CD4-positive, alpha-beta T cell treated with Interleukin-10 for 1 hour (primary cell): ENCODE measurements around the gene ACTBL2.
A peak's percentile ranks its signal among the peaks of the same experiment; 100 is the strongest.
"Not testable (repeated sequence)": the region's sequence is repeated elsewhere in the genome, so short reads cannot be mapped to it uniquely, and the experiment has no call there.

Experiments
- DNase-seq: peaks from one replicate; pipeline ENCODE4 v3.0.0-alpha.2; 2020

The ACTBL2 gene

DNA sequence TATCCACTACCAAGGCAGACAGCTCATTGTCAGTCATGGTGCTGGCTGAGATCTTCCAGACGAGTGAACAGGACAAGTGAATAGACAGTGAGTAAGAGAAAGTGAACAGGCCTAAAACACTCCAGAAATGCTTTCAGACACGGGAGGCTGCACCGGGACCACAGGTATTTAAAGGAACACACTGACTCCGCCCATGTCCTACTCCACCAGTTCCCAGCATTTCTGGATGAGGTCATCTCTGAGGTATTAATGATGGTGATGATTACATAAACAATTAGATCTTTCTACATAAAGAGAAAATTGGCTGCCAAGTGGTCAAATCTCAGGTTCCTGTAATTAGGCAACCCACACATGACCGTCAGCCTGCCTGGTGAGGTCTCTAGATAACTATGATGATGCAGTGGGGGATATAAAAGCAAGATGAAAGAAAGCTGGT lies at the start of gene ACTBL2:
ACTBL2 (minus strand) TSS at position 141 of the 436 bp plus-strand sequence; CDS start at position 37, 104 bp downstream.
- DNase-seq, result no peak

DNA sequence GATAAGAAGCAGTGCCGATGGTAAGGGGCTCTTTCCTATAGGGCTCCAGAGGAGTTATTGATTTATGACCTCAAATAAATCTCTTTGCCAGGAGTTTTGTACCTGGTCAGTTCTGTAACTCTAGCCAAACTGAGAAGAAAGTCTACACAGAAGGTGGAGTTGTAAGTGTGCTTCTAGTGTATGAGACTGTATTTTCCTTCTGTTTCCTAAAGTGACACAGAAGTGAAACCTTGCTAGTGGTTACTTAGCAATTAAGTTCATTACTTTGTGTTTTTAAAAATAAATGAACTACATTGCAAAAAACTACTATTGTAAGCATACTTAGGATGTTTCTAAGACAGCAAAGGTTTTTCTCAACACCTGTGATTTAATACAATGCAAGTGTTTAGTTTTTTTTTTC lies 48.7 kb upstream of the ACTBL2 start:
- no peak for DNase-seq

DNA sequence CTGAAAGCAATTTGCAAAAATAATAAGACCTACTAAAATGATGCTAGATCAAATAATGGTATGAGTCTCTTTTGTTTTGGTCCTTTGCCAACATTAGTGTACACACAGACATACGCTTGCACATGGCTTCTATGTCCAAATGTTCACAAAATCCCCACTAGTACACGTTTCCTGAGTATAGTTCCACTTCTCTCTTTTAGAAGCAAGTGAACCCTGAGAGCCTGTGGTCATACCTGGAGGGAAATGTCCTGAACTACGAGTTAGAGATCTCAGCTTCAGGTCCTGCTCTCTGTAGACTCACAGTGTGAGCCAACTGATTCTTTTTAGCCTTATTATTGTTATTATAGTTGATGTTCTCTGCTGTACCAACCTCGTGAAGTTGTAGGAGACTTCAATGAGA lies 47.3 kb upstream of the ACTBL2 start:
- DNase-seq, result no peak

DNA sequence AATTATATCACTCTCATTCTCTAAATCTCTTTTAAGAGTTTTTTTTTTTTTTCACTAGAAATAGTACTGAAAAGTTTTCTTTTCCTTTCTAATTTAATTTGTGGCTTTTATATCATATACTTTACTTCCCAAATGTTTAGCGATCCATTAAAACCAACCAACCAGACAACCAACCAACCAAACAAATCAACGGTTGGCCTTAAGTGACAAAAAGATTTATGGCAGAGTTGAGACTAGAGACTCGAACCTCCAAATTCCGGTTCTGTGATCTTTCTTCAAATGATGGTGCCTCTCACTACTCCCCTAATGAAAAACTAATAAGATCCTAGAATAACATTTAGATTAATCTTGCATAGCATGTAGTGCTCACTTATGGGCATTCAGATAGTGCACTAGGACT lies 45.3 kb upstream of the ACTBL2 start:
- DNase-seq, result no peak

DNA sequence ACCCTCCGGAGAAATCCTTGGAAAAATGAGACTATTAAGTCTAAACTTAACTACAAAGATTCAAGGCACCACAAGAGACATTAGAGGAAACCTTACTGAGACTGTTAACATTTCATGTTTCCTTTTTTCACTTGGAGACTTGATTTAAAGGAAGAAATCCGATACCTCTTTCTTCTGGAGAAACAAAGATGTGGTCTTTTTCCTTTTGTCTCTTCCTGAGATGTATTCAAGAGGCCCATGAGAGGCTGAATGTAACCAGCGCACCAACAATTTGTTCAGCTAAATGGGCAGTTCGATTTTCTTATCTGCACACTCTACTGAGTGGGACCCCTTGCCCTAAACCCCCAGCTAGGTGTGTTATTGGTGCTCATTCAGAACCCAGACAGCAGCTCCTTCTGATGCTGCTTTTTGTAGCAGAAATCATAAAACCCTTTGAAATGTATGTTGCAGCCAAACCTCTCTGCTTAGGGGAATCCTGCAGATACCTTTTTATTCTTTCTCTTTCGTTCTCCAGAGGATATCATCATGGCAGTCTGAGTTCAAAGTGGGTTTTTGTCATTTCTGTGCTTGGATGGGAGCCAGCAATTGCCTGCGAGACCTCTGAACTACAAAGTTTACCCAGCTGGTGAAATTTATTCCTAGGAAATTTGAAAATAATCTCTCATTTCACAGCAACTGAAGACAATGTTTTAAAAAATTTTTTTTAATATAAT lies 41.9 kb upstream of the ACTBL2 start:
- DNase-seq, result no peak

DNA sequence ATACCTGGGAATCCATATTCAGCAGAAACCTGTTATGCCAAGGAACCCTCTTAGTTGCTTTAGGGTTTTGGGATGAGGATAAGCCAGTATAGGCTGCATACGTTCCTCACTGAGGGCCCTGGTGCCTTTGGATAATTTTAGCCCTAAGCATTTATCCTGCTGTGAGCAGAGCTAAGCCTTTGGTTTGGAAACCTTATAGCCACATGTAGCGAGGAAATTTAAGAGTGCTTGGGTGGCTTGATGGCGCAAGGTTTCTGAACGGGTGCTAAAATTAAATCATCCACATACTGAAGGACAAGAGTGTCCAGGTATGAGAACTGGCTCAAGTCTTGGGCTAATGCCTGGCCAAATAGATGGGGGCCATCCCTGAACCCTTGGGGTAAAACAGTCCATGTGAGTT lies 39.9 kb upstream of the ACTBL2 start:
- not testable (repeated sequence) for DNase-seq

DNA sequence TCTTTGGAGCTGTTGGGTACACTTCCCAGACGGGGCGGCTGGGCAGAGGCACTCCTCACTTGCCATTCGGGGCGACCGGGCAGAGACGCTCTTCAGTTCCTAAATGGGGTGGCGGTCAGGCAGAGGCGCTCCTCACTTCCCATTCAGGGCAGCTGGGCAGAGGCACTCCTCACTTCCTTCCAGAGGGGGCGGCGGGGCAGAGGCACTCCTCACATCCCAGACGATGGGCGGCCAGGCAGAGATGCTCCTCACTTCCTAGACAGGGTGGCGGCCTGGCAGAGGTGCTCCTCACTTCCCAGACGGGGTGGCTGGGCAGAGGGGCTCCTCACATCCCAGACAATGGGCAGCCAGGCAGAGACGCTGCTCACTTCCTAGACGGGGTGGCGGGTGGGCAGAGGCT lies 35.8 kb upstream of the ACTBL2 start:
- DNase-seq, result not testable (repeated sequence)

DNA sequence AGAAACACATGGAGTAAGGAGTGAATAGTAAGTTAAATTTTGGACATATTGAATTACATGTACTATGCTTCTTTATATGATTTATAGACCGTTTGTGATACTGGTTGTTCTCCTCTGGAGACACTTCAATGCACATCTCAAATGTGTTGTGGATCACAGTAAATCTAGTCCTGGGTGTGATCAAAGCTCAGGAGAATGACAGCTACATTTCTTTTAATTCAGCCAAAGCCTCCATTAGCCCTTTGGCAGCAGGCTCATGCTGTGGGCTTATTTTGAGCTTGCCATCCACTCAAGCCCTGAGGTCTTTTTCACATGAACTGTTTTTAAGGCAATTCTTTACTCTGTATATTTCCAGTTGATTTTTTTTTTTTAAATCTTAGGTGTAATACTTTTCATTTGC lies 34.6 kb upstream of the ACTBL2 start:
- no peak for DNase-seq

DNA sequence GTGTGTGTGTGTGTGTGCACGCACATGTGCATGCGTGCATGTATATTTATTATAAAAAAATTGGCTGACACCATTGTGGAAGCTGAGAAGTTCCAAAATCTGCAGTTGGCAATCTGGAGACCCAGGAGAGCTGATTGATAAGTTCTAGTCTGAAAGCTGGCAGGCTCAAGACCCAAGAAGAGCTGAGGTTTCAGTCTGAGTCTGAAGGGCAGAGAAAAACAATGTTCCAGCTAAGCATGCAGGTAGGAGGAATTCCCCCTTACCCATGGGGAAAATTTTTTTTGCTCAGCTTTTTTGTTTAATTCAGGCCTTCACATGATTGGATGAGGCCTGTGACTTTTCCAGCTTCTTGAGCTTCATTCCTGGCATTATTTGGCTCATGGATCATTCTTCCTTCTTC lies 31.2 kb upstream of the ACTBL2 start:
- DNase-seq, result no peak

DNA sequence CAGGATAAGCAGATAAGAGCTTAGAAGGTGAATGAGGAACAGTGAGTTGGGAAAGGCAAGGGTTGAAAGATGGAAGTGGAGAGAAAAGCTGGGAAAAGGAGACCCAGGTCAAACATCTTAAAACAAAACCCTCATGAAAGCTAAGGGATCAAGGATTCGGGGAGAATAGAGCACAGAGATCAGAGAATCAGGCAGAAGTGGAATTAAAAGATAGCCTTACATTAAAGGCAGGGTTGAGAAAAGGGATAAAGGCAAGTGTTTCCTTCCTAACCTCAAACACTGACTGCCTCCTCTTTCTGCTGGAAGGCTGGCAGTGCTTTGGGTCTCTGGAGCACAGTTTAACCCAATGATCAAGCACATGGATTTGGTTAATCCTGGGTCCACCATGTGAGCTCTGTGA lies 28.7 kb upstream of the ACTBL2 start:
- DNase-seq, result no peak

DNA sequence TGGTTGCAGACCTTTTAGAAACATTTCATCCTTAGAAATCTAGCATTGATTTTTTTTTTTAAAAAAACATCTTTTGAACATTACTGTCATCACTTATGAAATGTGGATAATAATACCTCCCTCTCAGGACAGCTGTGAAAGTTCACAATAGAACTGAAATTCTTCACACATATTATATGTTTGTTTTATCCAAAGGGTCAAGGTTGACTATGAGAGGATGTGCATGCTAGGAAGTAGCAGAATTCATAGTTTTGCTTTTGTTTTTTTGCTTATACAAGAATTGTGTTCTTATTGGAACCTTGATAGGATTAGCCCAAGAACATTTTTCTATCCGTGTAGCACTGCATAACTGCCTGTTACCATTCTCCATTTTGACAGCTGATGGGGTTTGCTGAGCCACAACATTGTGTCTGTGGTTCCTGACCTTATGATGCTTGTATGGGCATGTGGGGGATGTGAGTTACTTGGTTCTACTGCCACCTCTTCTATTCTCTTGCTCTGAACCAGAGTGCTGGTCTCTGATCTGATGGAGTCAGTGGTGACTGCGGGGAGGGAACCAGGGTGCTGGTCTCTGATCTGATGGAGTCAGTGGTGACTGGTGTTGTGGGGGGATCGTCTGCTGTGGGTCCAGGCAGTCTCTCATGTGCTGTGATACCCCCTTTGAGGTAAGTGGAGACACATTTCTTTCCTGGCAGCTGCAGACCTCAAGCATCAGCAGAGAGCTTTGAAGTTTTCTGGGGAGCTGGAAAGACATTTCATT lies 27.1 kb upstream of the ACTBL2 start:
- no peak for DNase-seq

DNA sequence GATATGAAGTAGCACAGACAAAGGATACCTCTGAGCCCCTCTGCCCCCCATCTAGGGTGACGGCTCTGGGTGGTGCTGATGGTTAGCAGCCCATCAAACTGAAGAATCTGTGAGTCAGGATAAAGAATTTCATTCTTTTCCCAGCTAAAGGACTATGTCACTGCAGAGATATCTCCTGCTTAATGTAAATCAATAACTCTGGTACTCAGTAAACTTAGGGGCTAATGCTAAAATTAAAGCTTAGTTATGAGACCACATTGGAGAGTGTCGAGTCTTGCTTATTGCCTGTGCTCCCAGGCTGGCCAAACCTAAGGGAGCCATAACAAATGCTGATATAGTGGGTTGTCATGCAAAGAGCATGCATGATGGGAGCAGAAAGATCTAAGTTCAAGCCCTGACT lies 25.6 kb upstream of the ACTBL2 start:
- DNase-seq, result no peak

DNA sequence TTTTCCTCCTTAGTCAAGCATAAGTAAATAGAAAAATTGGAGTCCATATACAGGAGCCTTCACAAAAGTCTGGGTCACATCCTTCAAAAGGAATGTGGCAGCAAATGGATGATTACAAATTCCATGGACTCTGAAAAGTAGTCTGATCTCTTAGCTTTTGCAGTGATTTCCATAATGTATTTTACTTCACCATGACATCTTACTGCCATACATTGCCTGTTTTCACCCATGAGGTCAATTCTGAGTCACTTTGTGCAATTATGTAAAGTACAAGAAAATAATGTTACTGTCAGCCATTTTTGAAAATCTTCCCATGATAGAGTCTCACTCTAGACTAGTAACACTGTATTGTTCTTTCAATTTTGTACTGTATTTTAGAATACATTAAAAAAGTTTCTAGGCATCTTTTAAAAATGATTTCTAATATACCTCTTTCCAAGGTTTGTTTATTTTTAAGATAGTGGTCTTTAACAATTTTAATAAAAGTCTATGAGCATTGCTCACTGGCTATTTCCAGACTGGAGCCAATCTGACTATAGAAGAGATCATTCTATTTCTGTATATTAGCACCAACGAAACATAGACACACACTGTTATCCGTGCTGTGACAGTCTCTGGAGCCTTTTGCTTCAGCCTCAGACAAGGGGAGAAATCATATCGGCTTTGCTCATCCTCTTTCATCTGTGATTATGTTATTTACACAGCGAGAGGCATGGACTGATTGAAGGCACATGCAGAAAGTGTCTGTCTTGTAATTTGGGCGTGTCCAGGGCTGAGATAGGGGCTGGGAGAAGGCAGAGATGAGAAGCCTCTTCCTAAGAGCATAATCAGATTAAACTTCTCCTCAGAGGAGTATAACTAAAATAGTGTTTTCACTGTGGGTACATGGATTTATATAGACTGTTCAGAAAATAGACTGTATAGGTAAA lies 22.9 kb upstream of the ACTBL2 start:
- DNase-seq, result no peak

DNA sequence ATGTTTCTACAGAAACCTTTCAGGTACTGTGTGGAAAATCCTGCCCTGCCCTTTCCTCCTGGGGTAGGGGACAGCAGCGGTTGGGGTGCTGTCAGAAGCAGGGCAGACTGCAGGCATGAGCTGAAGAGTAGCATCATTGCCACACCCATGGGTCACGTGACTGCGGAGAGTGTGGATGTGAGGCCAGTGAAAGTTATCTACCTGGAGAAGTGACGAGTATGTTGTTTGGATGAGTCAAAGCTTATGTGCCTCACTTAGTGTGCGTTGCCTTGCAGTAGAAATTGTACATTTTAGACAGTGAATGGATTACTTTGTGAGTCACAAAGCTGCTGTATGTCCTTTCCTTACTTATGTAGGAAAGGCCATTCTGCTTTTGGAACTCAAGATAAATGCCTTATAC lies 21.7 kb upstream of the ACTBL2 start:
- DNase-seq, result no peak

DNA sequence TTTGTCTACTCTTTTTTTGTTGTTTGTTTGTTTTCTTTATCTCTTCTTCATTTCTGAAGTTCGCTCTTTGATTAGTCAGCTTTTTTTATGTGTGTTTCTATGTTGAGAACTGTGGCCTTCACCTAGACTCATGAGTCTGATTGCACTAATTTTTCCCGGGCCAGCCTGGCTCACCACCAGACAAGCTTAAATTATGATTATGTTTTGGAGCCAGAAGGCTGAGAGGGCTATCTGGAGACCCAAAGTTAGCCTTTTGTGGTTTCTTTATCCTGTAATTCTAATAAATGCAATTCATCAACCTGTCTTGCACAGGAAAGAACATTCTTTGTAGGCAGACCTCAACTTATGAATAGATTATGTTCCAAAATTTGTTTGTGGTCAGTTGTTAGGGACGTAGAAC lies 20.8 kb upstream of the ACTBL2 start:
- no peak for DNase-seq

DNA sequence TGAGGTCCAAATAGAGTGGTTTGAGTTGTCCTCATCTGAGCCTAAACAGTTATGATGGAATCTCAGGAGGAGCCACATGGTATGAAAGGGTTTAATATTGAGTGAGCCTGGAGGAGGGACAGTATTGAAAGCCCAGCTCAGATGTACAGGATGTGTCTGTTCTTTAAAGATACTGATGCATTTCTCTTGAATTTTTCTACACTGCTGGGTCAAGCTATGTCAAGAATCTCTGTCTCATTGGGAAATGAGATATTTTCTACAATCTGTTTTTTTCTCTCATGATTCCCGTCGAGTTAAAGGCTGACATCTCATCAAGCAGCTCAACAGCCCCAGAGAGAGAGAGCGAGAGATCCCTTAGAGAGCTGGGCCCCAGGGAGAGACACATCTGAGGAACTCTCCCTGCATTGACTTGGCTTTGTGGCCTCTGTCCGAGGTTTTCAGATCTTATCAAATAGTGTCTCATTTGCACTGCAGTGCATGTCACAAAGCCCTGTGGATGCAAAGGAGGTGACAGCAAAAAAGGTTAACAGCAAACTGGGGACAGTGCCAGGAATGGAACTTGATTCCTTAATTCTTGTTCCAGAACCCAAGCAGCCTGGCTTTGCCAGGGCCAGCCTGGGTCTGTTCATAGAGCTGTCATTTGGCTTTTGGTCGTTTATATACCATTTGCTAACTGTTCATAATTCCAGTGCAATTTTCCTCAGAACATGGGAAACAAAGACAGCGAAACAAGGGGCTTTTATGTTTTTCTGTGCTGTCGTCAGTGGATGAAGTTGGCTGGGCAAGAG lies 19.0 kb upstream of the ACTBL2 start:
- DNase-seq, result no peak

DNA sequence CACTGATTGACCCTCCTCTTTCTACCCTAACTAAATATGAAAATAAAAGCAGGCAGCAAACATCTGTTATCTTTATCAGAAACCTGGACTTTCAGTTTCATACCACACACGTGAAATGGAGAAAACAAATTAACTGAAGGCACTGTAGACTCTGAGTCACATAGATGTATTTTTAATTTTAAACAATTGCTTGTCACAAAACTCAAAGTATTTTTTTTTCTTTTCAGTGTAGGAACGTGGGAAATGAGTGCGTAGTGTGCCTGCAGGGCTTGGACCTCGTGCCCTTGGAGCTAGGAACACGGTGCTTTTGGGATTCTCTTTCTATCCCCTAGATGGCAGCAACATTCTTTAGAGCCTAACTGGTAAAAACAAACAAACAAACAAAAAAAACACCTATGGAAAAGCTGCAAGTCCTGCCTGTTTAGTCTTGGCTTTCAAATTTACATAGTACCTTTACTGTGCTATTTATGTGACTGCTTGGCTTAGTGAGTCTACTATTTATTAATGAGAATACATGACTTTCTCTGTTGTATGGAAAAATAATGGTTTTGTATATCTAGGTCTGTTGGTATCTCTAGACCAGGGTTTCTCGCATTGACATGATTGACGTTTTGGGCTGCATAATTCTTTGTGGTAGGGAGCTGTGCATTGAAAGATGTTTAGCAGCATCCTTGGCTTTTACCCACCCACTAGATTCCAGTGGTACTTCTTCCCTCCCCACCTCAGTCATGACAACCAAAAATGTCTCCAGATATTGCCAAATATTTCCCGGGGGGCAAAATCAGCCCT lies 16.8 kb upstream of the ACTBL2 start:
- peak; percentile 34 for DNase-seq

DNA sequence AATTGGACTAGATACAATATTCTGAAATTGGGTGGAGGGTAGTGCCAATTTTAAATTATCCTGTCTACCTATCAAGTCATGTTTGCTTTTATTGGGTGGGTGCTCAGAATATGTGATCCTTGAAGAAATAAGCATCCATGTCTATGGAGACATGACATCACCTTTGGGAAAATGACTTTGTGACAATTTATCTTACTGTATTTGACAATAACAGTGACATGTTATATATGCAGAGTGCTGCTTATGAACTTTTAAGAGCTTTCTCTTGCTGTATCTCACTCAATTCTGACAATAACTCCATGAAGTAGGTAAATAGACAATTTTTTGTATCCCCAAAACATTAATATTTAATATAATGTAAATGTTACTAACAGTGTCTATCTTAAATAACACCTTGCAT lies 15.1 kb upstream of the ACTBL2 start:
- DNase-seq, result no peak

DNA sequence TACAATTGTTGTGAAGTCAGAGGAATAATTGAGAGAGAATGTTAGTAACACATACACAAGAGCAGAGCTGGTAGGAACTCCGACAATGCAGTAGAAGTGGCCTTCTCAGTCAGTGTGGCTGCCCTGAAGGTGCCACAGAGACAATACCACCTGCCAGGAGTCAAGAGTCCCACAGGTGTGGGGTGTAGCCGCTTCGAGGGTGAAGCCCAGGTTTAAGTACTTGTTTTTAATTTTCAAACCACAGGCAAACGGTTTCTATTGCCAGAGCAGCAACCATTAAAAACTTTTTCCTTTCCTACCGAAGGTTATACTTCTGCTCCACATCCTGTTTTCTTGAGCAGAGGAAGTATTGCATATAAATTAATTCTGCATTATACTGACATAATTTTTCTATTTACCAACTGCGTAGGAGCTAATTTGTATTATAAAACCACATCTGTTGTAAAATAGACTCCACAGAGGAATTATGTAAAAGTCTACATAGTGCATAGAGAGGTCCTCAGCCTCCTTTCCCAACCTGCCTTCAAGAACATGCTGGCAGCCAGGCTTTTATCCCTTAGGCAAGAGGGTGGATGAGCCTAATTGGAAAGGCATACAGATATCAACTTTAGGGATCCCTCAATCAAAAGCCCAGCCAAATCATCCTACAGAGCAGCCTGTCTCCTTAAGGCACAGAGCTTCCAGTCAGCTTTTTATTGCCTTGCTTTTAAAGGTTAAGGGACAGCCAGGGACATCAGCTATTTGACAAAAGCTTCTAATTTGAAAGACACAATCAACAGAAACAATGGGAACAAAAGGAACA lies 12.9 kb upstream of the ACTBL2 start:
- peak; percentile 15 for DNase-seq
